ENCODE results near the gene KRTAP5-11.
"Not testable (repeated sequence)": the region's sequence is repeated elsewhere in the genome, so short reads cannot be mapped to it uniquely, and the experiment has no call there.

KRTAP5-11 gene, protein sequence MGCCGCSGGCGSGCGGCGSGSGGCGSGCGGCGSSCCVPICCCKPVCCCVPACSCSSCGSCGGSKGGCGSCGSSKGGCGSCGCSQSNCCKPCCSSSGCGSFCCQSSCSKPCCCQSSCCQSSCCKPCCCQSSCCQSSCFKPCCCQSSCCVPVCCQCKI

GRCh38 chr11:71582309-71582895, at the start of gene KRTAP5-11:
Gene KRTAP5-11 (minus strand): TSS chr11:71582875. CDS start chr11:71582837, 38 bp downstream.
- no peak within 1 kb of the TSS for H3K27ac ChIP-seq

DNA sequence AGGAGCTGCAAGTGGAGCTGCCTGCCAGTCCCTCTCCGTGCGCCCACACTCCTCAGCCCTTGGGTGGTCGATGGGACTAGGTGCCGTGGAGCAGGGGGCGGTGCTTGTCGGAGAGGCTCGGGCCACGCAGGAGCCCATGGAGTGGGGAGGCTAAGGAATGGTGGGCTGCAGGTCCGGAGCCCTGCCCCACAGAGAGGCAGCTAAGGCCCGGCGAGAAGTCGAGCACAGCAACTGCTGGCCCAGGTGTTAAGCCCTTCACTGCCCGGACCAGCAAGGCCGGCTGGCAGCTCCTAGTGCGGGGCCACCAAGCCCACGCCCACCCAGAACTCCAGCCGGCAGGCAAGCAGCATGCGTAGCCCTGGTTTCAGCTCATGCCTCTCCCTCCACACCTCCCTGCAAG, 48.9 kb upstream of the KRTAP5-11 start:
- H3K36me3 ChIP-seq (ENCODE audit: control insufficient read depth, insufficient read depth, low read length); H3K9ac ChIP-seq; H3K27ac ChIP-seq; H3K4me1 ChIP-seq; H3K9me3 ChIP-seq (ENCODE audit: control insufficient read depth, low read length); H3K4me2 ChIP-seq (ENCODE audit: low read length); H3K27me3 ChIP-seq (ENCODE audit: control insufficient read depth, insufficient read depth, low read length); H3K4me3 ChIP-seq (ENCODE audit: low read depth, low read length); H3K79me2 ChIP-seq; H2AFZ ChIP-seq: not testable (repeated sequence)

More at GRCh38 chr11:71582309-71582895, at the start of gene KRTAP5-11:
- Histone ChIP-seq H3K4me1 (no peaks in the 10 kb centered on the region), H3K4me3 (ENCODE audit: low read depth, low read length) (no peak within 1 kb of the TSS), H3K27me3 (ENCODE audit: control insufficient read depth, insufficient read depth, low read length) (no peaks in the 10 kb centered on the region), H3K79me2 (no peaks in the 10 kb centered on the region), H3K9me3 (ENCODE audit: control insufficient read depth, low read length) (no peaks in the 10 kb centered on the region), H3K36me3 (ENCODE audit: control insufficient read depth, insufficient read depth, low read length) (no peaks in the 10 kb centered on the region), H3K4me2 (ENCODE audit: low read length) (no peak within 1 kb of the TSS), H2AFZ (no peak within 1 kb of the TSS), H3K9ac (no peak within 1 kb of the TSS)
- TF ChIP-seq, protein P1, sequence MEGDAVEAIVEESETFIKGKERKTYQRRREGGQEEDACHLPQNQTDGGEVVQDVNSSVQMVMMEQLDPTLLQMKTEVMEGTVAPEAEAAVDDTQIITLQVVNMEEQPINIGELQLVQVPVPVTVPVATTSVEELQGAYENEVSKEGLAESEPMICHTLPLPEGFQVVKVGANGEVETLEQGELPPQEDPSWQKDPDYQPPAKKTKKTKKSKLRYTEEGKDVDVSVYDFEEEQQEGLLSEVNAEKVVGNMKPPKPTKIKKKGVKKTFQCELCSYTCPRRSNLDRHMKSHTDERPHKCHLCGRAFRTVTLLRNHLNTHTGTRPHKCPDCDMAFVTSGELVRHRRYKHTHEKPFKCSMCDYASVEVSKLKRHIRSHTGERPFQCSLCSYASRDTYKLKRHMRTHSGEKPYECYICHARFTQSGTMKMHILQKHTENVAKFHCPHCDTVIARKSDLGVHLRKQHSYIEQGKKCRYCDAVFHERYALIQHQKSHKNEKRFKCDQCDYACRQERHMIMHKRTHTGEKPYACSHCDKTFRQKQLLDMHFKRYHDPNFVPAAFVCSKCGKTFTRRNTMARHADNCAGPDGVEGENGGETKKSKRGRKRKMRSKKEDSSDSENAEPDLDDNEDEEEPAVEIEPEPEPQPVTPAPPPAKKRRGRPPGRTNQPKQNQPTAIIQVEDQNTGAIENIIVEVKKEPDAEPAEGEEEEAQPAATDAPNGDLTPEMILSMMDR (IDR thresholded peaks at IDR 0.05), result no peak

GRCh38 chr11:71630071-71630470, 47.4 kb upstream of the KRTAP5-11 start:
- not testable (repeated sequence) for H3K4me3 ChIP-seq (ENCODE audit: low read depth, low read length); H3K36me3 ChIP-seq (ENCODE audit: control insufficient read depth, insufficient read depth, low read length); H2AFZ ChIP-seq; H3K4me1 ChIP-seq; H3K27ac ChIP-seq; H3K9me3 ChIP-seq (ENCODE audit: control insufficient read depth, low read length); H3K9ac ChIP-seq; H3K79me2 ChIP-seq; H3K27me3 ChIP-seq (ENCODE audit: control insufficient read depth, insufficient read depth, low read length); H3K4me2 ChIP-seq (ENCODE audit: low read length)

- not testable (repeated sequence) for H3K36me3 ChIP-seq (ENCODE audit: control insufficient read depth, insufficient read depth, low read length); H3K9me3 ChIP-seq (ENCODE audit: control insufficient read depth, low read length); H3K9ac ChIP-seq; H3K79me2 ChIP-seq; H2AFZ ChIP-seq; H3K27ac ChIP-seq; H3K4me1 ChIP-seq; H3K4me2 ChIP-seq (ENCODE audit: low read length); H3K4me3 ChIP-seq (ENCODE audit: low read depth, low read length); H3K27me3 ChIP-seq (ENCODE audit: control insufficient read depth, insufficient read depth, low read length)
These were observed 46.3 kb upstream of the KRTAP5-11 start for GRCh38 chr11:71628943-71629342.

DNA sequence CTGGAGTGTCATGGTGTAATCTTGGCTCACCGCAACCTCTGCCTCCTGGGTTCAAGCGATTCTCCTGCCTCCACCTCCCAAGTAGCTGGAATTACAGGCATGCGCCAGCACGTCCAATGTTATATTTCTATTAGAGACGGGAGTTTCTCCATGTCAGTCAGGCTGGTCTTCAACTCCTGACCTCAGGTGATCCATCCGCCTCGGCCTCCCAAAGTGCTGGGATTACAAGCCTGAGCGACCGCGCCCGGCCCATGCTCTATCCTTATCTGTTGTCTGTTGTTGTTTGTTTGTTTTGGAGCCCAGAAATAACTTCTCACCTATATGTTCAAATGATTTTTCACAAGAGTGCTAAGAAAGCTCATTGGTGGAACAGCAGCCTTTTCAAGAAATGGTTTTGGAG, 40.6 kb upstream of the KRTAP5-11 start:
- H3K9me3 ChIP-seq (ENCODE audit: control insufficient read depth, low read length); H3K9ac ChIP-seq; H3K36me3 ChIP-seq (ENCODE audit: control insufficient read depth, insufficient read depth, low read length); H2AFZ ChIP-seq; H3K79me2 ChIP-seq; H3K4me2 ChIP-seq (ENCODE audit: low read length); H3K4me3 ChIP-seq (ENCODE audit: low read depth, low read length); H3K27me3 ChIP-seq (ENCODE audit: control insufficient read depth, insufficient read depth, low read length); H3K27ac ChIP-seq; H3K4me1 ChIP-seq: not testable (repeated sequence)

DNA sequence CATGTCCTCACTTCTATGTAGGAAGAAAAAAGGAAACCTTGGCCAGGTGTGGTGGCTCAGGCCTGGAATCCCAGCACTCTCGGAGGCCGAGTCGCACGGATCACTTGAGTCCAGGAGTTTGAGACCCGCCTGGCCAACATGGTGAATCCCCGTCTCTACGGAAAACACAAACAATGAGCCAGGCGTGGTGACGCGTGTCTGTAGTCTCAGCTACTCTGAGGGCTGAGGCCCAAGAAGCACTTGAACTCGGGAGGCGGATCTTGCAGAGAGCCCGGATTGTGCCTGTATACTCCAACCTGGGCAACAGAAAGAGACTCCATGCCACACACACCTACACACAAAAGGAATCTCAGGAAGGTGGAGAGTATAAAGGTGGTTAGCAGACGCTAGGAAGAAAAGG, 39.9 kb upstream of the KRTAP5-11 start:
- not testable (repeated sequence) for H3K36me3 ChIP-seq (ENCODE audit: control insufficient read depth, insufficient read depth, low read length); H3K9ac ChIP-seq; H3K79me2 ChIP-seq; H3K9me3 ChIP-seq (ENCODE audit: control insufficient read depth, low read length); H3K4me3 ChIP-seq (ENCODE audit: low read depth, low read length); H2AFZ ChIP-seq; H3K27me3 ChIP-seq (ENCODE audit: control insufficient read depth, insufficient read depth, low read length); H3K27ac ChIP-seq; H3K4me2 ChIP-seq (ENCODE audit: low read length); H3K4me1 ChIP-seq

DNA sequence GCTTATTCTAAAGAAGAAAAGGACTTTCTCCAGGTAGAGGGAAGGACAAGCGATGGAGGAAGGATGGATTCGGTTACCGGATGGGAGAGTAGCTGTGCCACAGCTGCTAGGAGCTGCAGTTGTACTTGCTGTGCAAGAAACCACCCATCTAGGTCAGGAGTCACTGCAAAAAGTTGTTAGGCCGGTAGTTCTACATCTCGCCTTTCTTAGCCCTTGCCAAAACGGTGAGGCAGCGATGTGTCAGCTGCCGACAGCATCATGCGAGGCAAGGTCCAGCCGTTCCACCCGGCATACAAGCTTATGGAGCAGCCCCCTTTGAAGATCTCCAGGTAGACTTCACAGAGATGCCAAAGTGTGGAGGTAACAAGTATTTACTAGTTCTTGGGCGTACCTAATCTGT, 32.3 kb upstream of the KRTAP5-11 start:
- not testable (repeated sequence) for H3K79me2 ChIP-seq; H3K36me3 ChIP-seq (ENCODE audit: control insufficient read depth, insufficient read depth, low read length); H3K4me1 ChIP-seq; H3K9me3 ChIP-seq (ENCODE audit: control insufficient read depth, low read length); H3K9ac ChIP-seq; H3K4me3 ChIP-seq (ENCODE audit: low read depth, low read length); H3K27me3 ChIP-seq (ENCODE audit: control insufficient read depth, insufficient read depth, low read length); H3K4me2 ChIP-seq (ENCODE audit: low read length)
- H3K27ac ChIP-seq, result peak overlapping the region; percentile 74
- peak overlapping the region; percentile 56 for H2AFZ ChIP-seq

DNA sequence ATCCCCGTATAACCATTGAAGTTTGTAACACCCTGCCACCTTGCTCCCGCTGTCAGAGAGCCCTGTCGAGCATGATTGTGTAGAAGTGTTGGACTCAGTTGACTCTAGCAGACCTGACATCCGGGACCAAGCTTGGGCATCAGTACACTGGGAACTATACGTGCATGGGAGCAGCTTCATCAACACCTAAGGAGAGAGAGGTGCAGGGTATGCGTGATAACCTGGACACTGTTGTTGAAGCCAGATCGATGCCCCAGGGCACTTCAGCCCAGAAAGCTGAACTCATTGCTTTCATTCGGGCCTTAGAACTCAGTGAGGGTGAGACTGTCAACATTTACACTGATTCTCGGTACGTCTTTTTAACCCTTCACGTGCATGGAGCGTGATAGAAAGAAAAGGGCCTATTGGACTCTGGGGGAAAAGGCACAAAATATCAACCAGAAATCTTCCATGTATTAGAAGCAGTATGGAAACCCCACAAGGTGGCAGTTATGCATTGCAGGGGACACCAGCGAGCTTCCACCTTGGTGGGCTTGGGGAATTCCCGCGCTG, 31.8 kb upstream of the KRTAP5-11 start:
- H3K27ac ChIP-seq, result peak overlapping the region; percentile 74
- H3K4me1 ChIP-seq; H3K79me2 ChIP-seq; H2AFZ ChIP-seq; H3K27me3 ChIP-seq (ENCODE audit: control insufficient read depth, insufficient read depth, low read length); H3K36me3 ChIP-seq (ENCODE audit: control insufficient read depth, insufficient read depth, low read length); H3K9me3 ChIP-seq (ENCODE audit: control insufficient read depth, low read length); H3K9ac ChIP-seq; H3K4me3 ChIP-seq (ENCODE audit: low read depth, low read length); H3K4me2 ChIP-seq (ENCODE audit: low read length): not testable (repeated sequence)

DNA sequence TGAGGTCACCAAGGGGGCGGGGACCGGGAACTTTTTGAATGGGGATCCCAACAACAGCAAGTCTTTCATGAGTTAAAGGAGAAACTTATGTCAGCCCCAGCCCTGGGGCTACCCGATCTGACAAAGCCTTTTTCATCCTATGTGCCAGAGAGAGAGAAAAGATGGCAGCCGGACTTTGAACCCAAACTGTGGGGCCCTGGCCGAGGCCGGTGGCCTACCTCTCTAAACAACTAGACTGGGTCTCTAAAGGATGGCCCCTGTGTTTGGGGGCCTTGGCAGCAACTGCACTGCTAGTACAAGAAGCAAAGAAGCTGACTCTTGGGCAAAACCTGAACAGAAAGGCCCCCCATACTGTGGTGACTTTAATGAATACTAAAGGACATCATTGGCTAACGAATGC, 31.3 kb upstream of the KRTAP5-11 start:
- not testable (repeated sequence) for H3K79me2 ChIP-seq; H3K4me1 ChIP-seq; H3K27ac ChIP-seq; H3K4me2 ChIP-seq (ENCODE audit: low read length); H3K9ac ChIP-seq; H3K9me3 ChIP-seq (ENCODE audit: control insufficient read depth, low read length); H2AFZ ChIP-seq; H3K36me3 ChIP-seq (ENCODE audit: control insufficient read depth, insufficient read depth, low read length); H3K4me3 ChIP-seq (ENCODE audit: low read depth, low read length); H3K27me3 ChIP-seq (ENCODE audit: control insufficient read depth, insufficient read depth, low read length)

DNA sequence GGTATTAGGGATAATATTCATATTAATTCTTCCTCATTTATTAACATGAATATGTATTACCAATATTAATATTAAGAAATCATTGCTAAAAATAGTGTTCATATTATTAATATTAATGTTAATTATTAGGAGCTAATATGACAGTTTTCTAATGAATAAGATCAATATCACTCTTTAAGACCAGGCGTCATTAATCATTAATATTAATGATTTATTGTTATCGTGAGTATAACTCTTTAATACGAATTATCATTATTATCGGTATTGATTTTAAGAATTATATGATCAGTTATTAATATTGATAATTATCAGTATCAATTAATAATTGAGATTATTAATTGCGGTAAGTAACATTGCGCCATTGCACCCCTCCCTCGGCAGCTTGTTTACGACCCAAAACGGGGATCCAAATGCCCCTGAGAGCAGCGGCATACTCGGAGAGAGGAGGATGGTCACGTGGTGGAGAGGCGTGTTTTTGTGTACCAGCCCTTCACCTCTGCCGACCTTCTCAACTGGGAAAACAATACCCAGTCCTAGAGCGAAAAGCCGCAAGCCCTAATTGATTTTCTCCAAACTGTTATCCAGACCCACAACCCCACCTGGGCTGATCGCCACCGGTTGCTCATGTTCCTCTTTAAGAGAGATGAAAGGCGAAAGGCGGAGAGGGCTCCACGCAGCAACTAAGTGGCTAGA, 28.7 kb upstream of the KRTAP5-11 start:
- H3K4me1 ChIP-seq; H3K27ac ChIP-seq; H3K79me2 ChIP-seq; H3K4me2 ChIP-seq (ENCODE audit: low read length); H3K27me3 ChIP-seq (ENCODE audit: control insufficient read depth, insufficient read depth, low read length); H3K4me3 ChIP-seq (ENCODE audit: low read depth, low read length); H3K9me3 ChIP-seq (ENCODE audit: control insufficient read depth, low read length); H3K36me3 ChIP-seq (ENCODE audit: control insufficient read depth, insufficient read depth, low read length); H3K9ac ChIP-seq; H2AFZ ChIP-seq: not testable (repeated sequence)

Measured in parathyroid adenoma (tissue), 2 donors.